GM03348 (cell line): ENCODE measurements around the gene LASP1.
A peak's percentile ranks its signal among the peaks of the same experiment; 100 is the strongest.
"Not testable (repeated sequence)": the region's sequence is repeated elsewhere in the genome, so short reads cannot be mapped to it uniquely, and the experiment has no call there.

Source experiments
- DNase-seq: peaks from one replicate; pipeline ENCODE4 v3.0.0; 2012; ENCODE audit warnings: low spot score

Gene LASP1

GRCh38 chr17:38869526-38870258, at the start of gene LASP1:
LASP1 (plus strand) TSS chr17:38870058; CDS start chr17:38870190, 132 bp downstream.
- DNase-seq: peak; percentile 96

GRCh38 chr17:38824899-38825761, 44.7 kb upstream of the LASP1 start, which contains the start of gene CWC25:
CWC25 (minus strand) TSS chr17:38825321; CDS start chr17:38825183, 138 bp downstream.
- DNase-seq: peak; percentile 95

- no peak for DNase-seq
Measured at GRCh38 chr17:38825762-38826247, 44.1 kb upstream of the LASP1 start.

- DNase-seq: no peak
Measured at GRCh38 chr17:38844261-38844757, 25.5 kb upstream of the LASP1 start.

GRCh38 chr17:38848557-38848891, 21.3 kb upstream of the LASP1 start:
- DNase-seq: no peak

GRCh38 chr17:38848939-38849605, 20.8 kb upstream of the LASP1 start:
- DNase-seq: no peak

- DNase-seq: no peak
Measured at GRCh38 chr17:38850374-38850773, 19.5 kb upstream of the LASP1 start.

- peak; percentile 14 for DNase-seq
Measured at GRCh38 chr17:38851434-38851833, 18.4 kb upstream of the LASP1 start.

GRCh38 chr17:38852771-38853291, 17.0 kb upstream of the LASP1 start:
- DNase-seq: no peak

GRCh38 chr17:38853292-38854219, 16.3 kb upstream of the LASP1 start, which contains the start of gene RPL23:
RPL23 (minus strand) TSS chr17:38853721; CDS start chr17:38853710, 11 bp downstream.
- DNase-seq: peak; percentile 93

- DNase-seq: not testable (repeated sequence)
Measured at GRCh38 chr17:38855101-38855714, 14.7 kb upstream of the LASP1 start.

GRCh38 chr17:38857271-38857670, 12.6 kb upstream of the LASP1 start:
- DNase-seq: no peak

GRCh38 chr17:38861399-38861843, 8.4 kb upstream of the LASP1 start:
- no peak for DNase-seq

- DNase-seq: no peak
Measured at GRCh38 chr17:38864636-38865398, 5.0 kb upstream of the LASP1 start.

GRCh38 chr17:38867179-38867967, 2.5 kb upstream of the LASP1 start:
- peak; percentile 53 for DNase-seq

- DNase-seq: peak; percentile 61
Measured at GRCh38 chr17:38867968-38868816, 1.7 kb upstream of the LASP1 start.

- peak; percentile 77 for DNase-seq
Measured at GRCh38 chr17:38868817-38869525, 887 bp upstream of the LASP1 start.
